Measurements from ENCODE around the gene HSDL2.
"Not testable (repeated sequence)": the region's sequence is repeated elsewhere in the genome, so short reads cannot be mapped to it uniquely, and the experiment has no call there.

The HSDL2 gene

DNA sequence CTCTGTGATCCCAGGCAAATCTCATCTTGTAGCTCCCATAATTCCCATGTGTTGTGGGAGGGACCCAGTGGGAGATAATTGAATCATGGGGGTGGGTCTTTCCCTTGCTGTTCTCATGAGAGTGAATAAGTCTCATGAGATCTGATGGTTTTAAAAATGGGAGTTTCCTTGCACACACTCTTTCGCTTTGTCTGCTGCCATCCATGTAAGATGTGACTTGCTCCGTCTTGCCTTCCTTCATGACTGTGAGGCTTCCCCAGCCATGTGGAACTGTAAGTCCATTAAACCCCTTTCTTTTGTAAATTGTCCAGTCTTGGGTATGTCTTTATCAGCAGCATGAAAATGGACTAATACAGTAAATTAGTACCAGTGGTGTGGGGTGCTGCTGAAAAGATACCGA, 14.7 kb upstream of the HSDL2 start:
- not testable (repeated sequence) for DNase-seq (ENCODE audit: low read depth in 1 of 2, low spot score in 1 of 2)

DNA sequence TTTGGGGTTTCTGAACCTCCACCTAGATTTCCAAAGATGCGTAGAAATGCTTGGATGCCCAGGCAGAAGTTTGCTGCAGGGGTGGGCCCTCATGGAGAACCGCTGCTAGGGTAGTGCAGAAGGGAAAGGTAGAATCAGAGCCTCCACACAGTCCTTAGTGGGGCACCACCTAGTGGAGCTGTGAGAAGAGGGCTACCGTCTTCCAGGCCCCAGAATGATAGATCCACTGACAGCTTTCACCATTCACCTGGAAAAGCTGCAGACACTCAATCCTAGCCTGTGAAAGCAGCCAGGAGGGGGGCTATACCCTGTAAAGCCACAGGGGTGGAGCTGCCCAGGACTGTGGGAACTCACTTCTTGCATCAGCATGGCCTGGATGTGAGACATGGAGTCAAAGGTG, 13.3 kb upstream of the HSDL2 start:
- DNase-seq (ENCODE audit: low read depth in 1 of 2, low spot score in 1 of 2), result no peak

- no peak for DNase-seq (ENCODE audit: low read depth in 1 of 2, low spot score in 1 of 2)
Observed at GRCh38 chr9:112367465-112367864, 12.4 kb upstream of the HSDL2 start.

DNA sequence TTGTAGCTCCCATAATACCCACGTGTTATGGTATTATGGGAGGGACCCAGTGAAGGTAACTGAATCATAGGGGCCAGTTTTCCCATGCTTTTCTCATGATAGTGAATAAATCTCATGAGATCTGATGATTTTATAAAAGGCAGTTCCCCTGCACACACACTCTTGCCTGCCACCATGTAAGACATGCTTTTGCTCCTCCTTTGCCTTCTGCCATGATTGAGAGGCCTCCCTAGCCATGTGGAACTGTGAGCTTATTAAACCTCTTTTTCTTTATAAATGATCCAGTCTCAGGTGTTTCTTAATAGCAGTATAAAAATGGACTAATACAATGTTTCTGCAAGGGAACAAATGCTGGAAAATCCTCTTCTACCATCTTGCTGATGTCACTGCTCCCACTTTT, 10.1 kb upstream of the HSDL2 start:
- DNase-seq (ENCODE audit: low read depth in 1 of 2, low spot score in 1 of 2), result no peak

DNA sequence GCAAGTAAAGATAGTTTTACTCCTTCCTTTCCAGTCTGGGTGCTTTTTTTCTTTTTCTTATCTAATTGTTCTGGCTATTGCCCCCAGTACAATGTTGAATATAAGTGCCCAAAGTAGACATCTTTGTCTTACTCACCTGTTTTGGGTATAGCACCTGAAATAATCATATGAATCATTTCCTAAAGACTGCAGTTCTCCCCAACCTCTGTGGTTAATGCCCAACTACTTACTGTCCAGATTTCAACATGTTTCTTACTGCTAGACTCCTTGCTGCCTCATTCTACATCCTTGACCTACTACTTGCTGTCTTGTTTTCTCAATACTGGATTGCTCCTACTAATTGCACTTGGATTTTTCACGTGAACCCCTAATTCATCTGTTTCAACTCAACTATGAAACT, 8.8 kb upstream of the HSDL2 start:
- DNase-seq (ENCODE audit: low read depth in 1 of 2, low spot score in 1 of 2), result no peak

- not testable (repeated sequence) for DNase-seq (ENCODE audit: low read depth in 1 of 2, low spot score in 1 of 2)
Observed at GRCh38 chr9:112373666-112374065, 6.2 kb upstream of the HSDL2 start.

- DNase-seq (ENCODE audit: low read depth in 1 of 2, low spot score in 1 of 2), result not testable (repeated sequence)
Observed at GRCh38 chr9:112374232-112374631, 5.7 kb upstream of the HSDL2 start.

DNA sequence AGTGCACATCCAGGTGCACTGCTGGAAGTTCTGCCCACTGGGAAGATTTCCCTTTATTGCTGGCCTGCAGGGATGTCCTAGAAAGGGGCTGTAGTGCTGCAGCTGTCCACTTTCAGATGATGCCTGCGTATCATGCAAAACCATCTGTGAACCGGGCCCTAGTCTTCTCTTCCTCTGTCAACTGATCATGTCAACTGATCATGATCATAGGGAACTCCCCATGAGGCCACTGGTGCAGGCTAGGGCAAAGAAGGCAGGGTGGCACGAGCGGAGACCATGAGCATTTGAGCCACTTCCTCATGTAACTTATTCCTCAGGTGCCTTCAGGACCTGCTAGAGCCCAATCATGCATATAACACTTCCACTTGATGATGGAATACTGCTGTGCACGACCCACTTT, 4.5 kb upstream of the HSDL2 start:
- no peak for DNase-seq (ENCODE audit: low read depth in 1 of 2, low spot score in 1 of 2)

DNA sequence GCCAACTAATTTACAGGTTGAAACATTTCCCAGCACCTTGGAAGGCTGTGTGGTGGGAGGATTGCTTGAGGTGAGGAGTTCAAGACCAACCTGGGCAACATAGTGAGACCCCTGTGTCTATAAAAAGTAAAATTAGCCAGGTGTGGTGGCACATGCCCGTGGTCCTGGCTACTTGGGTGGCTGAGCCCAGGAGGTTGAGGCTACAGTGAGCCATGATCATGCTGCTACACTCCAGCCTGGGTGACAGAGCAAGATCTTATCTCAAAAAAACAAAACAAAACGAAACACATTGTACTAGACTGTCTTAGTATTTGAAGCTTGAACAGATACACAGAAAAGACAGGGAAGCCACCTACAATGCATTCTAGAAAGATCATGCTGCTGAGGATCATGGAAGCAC, 2.8 kb upstream of the HSDL2 start:
- DNase-seq (ENCODE audit: low read depth in 1 of 2, low spot score in 1 of 2), result no peak

- no peak for DNase-seq (ENCODE audit: low read depth in 1 of 2, low spot score in 1 of 2)
Observed at GRCh38 chr9:112377684-112378327, 2.1 kb upstream of the HSDL2 start.

DNA sequence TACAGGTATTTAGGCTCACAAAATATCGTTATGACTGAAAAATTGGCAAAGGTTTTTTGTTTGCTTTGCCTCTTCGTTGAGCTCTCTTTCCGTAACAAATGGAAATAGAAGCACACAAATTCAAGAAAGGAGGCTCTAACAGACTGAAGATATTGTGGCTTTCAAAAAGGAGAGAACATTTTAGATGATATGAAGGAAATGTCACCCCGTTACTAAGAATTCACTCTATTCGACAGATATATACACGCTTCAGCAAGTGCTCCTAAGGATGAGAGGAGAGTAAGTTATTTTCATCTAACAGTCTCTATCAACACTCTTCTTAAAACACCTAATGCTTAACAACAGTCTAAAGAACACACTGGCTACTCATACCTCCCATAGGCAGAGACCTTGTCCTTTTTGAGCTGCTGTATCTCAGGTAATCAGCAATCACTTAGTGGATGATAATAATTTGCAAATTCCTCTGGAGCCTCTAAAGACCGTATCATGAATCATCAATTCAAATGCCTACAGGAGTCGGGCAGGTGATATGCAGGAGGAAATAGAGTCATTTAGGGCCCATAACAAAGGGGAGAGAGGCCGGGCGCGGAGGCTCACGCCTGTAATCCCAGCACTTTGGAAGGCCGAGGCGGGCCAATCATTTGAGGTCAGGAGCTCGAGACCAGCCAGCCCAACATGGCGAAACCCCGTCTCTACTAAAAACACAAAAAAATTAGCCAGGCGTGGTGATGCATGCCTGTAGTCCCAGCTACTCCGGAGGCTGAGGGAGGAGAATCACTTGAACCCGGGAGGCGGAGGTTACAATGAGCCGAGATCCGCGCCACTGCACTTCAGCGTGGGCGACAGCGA, 1.4 kb upstream of the HSDL2 start:
- DNase-seq (ENCODE audit: low read depth in 1 of 2, low spot score in 1 of 2), result peak in 1 of 2 donors; percentile 5

GRCh38 chr9:112379177-112380101, 469 bp upstream of the HSDL2 start:
- peak; percentile 91 to 98 for DNase-seq (ENCODE audit: low read depth in 1 of 2, low spot score in 1 of 2)

GRCh38 chr9:112380825-112381221, 915 bp downstream of the HSDL2 start:
- no peak for DNase-seq (ENCODE audit: low read depth in 1 of 2, low spot score in 1 of 2)

DNA sequence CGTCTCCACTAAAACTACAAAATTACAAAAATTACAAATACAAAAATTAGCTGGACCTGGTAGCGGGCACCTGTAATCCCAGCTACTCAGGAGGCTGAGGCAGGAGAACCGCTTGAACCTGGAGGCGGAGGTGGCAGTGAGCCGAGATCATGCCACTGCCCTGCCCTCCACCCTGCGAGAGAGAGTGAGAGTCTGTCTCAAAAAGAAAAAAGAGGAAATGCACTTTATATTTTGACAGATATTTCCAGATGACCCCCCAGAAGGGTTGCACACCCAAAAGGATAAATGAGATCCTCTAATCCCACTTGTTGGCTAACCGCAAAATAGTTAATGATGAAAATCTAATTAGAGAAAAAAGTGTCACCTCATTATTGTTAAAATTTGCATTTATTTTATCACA, 2.2 kb downstream of the HSDL2 start:
- DNase-seq (ENCODE audit: low read depth in 1 of 2, low spot score in 1 of 2), result no peak

DNA sequence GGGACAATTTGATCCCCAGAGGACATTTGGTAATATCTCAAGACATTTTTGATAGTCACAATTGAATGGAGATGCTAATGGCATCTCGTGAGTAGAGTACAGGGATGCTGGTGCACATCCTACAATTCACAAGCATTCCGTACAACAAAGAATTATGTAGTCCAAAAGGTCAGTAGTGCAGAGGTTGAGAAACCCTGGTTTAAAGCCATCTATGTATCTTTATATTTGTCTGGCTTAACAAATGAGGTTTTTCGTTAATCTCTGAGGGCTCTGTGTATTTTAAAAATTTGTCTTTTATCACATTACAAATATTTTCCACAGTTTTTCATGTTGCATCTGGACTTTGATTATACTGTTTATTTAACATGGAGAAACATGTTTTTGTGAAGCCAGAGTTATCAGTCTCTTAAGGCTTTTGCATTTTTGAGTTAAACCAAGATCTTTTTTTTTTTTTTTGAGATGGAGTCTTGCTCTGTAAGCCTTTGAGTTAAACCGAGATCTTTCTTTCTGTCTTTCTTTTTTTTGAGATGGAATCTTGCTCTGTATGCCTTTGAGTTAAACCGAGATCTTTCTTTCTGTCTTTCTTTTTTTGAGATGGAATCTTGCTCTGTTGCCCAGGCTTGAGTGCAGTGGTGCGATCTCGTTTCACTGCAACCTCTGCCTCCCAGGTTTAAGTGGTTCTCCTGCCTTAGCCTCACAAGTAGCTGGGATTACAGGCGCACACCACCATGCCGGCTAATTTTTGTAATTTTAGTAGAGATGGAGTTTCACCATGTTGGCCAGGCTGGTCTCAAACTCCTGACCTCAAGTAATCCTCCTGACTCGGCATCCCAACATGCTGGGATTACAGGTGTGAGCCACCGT, 2.8 kb downstream of the HSDL2 start:
- DNase-seq (ENCODE audit: low read depth in 1 of 2, low spot score in 1 of 2), result no peak

DNA sequence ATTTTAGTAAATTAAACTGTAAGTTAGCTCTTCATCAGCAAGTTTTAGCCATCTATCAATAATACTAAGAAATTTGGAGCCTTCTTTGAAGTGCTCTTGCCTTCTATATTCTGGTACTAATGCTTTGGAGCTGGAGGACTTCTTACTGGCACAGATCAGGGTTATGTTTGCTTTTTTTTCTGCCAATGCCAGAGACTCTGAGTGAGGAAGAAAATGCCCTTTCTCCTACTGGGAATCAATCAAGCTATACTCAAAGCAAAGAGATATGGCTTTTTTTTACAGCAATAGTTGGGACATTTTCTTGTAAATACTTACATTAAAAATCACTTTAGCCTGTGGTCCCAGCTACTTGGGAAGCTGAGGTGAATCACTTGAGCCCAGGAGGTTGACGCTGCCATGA, 4.3 kb downstream of the HSDL2 start:
- no peak for DNase-seq (ENCODE audit: low read depth in 1 of 2, low spot score in 1 of 2)

DNA sequence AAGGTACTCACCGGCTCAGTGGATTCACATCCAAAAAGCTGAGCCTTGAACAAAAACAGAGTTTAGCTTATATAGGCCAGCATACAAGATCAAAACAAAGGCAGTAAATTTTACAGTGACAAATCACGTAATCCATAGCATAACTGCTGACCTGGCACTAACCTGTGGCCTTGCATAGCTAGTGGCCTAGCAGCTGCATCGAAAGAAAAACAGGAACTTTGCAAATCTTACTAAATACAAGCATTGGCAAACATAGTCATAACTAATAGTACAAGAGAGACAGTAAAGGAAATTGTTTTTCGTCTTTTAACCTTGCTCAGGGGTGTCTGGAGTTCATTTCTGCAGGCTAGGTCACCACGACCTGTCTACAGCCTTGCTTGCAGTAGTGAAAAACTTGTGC, 4.8 kb downstream of the HSDL2 start:
- no peak for DNase-seq (ENCODE audit: low read depth in 1 of 2, low spot score in 1 of 2)

DNA sequence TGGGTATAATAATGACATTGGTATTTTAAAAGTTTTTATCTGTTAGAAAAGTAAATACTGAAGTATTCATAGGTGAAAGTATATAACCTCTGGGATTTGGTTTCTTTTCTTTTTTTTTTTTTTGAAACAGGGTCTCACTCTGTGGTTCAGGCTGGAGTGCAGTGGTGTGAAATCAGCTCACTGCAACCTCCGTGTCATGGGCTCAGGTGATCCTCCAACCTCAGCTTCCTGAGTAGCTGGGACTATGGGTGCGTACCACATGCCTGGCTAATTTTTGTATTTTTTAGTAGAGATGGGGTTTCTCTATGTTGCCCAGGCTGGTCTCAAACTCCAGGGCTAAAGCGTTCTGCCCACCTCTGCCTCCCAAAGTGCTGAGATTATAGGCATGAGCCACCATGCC, 7.2 kb downstream of the HSDL2 start:
- DNase-seq (ENCODE audit: low read depth in 1 of 2, low spot score in 1 of 2), result no peak

DNA sequence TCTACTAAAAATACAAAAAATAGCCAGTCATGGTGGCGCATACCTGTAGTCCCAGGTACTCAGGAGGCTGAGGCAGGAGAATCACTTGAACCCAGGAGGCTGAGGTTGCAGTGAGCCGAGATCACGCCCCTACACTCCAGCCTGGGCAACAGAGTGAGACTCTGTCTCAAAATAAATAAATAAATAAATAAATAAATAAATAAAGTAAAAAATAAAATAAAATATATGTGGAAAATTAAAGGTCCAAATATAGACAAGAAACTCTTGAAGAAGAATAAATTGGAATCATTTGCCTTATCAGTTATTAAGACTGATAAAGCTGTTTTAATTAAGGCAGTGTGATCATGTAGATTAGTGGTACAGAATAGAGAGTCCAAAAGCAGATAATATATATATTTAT, 10.0 kb downstream of the HSDL2 start:
- DNase-seq (ENCODE audit: low read depth in 1 of 2, low spot score in 1 of 2), result not testable (repeated sequence)

DNA sequence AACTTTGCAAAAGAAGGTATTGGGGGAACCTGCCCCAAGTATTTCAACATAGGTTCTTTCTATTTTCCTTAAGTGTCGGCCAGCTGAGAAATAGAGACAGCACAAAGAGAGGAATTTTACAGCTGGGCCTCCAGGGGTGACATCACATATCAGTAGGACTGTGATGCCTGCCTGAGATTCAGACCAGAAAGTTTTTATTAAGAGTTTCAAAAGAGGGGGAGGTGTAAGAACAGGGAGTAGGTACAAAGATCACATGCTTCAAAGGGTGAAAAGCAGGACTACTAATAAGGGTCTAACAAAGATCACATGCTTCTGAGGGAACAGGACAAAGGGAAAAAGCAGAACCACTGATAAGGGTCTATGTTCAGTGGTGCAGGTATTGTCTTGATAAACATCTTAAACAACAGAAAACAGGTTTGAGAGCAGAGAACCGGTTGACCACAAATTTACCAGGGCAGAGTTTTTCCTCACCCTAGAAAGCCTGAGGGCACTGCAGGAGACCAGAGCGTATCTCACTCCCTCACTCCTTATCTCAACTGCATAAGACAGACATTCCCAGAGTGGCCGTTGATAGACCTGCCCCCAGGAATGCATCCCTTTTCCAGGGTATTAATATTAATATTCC, 12.1 kb downstream of the HSDL2 start:
- not testable (repeated sequence) for DNase-seq (ENCODE audit: low read depth in 1 of 2, low spot score in 1 of 2)
